ENCODE results near the gene ZNF500. TPM values are rescaled to one million over a fixed set of nuclear protein-coding genes. Genes with fewer than 3 reads are reported as not detected.

The ZNF500 gene
- total and polyA plus RNA-seq, 2 experiments from 2014 or later, result 5.8 to 15.3 TPM

- no peak for ATAC-seq
These were observed 37.1 kb downstream of the ZNF500 start for GRCh38 chr16:4729876-4730275.

More at GRCh38 chr16:4729876-4730275, 37.1 kb downstream of the ZNF500 start:
- no peak for DNase-seq (ENCODE audit: low spot score)
- H3F3A ChIP-seq (replicated peaks; ENCODE audit: low read depth), result peaks cover 31% of the 10 kb centered on the region
- H3K4me3 Mint-ChIP-seq, result no peak overlapping the region
- H3K27me3 ChIP-seq (ENCODE audit: insufficient read depth), result no peaks in the 10 kb centered on the region
- H3K4me3 ChIP-seq, result no peak overlapping the region
- H3K36me3 ChIP-seq (ENCODE audit: insufficient read depth), result peaks cover 7% of the 10 kb centered on the region
- 0 out of 2 replicates have a peak overlapping the region, but pooled peaks have one; percentile 39 for H3K27ac ChIP-seq (ENCODE audit: low read depth)
- peaks cover 49% of the 10 kb centered on the region for H3K79me2 ChIP-seq (replicated peaks; ENCODE audit: insufficient read depth)
- no peak overlapping the region for H3K4me2 ChIP-seq
- peaks cover 40% of the 10 kb centered on the region for H3K36me3 Mint-ChIP-seq (ENCODE audit: low read depth)
- H3K27me3 Mint-ChIP-seq (ENCODE audit: insufficient read depth, low read depth, poor library complexity), result peaks cover 6% of the 10 kb centered on the region
- H3K9me3 Mint-ChIP-seq, result no peaks in the 10 kb centered on the region; the same call in 2 of the 3 replicates
- peaks cover 4% of the 10 kb centered on the region; the same call in 1 of the 2 replicates for H3K4me1 ChIP-seq (ENCODE audit: insufficient read depth)
- TF ChIP-seq, protein P1, sequence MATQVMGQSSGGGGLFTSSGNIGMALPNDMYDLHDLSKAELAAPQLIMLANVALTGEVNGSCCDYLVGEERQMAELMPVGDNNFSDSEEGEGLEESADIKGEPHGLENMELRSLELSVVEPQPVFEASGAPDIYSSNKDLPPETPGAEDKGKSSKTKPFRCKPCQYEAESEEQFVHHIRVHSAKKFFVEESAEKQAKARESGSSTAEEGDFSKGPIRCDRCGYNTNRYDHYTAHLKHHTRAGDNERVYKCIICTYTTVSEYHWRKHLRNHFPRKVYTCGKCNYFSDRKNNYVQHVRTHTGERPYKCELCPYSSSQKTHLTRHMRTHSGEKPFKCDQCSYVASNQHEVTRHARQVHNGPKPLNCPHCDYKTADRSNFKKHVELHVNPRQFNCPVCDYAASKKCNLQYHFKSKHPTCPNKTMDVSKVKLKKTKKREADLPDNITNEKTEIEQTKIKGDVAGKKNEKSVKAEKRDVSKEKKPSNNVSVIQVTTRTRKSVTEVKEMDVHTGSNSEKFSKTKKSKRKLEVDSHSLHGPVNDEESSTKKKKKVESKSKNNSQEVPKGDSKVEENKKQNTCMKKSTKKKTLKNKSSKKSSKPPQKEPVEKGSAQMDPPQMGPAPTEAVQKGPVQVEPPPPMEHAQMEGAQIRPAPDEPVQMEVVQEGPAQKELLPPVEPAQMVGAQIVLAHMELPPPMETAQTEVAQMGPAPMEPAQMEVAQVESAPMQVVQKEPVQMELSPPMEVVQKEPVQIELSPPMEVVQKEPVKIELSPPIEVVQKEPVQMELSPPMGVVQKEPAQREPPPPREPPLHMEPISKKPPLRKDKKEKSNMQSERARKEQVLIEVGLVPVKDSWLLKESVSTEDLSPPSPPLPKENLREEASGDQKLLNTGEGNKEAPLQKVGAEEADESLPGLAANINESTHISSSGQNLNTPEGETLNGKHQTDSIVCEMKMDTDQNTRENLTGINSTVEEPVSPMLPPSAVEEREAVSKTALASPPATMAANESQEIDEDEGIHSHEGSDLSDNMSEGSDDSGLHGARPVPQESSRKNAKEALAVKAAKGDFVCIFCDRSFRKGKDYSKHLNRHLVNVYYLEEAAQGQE (IDR thresholded peaks at IDR 0.05; ENCODE audit: unreplicated experiment), result no peak
- no peak for TF ChIP-seq EZH2phosphoT487 (IDR thresholded peaks at IDR 0.05; ENCODE audit: unreplicated experiment)
- TF ChIP-seq, protein P2, sequence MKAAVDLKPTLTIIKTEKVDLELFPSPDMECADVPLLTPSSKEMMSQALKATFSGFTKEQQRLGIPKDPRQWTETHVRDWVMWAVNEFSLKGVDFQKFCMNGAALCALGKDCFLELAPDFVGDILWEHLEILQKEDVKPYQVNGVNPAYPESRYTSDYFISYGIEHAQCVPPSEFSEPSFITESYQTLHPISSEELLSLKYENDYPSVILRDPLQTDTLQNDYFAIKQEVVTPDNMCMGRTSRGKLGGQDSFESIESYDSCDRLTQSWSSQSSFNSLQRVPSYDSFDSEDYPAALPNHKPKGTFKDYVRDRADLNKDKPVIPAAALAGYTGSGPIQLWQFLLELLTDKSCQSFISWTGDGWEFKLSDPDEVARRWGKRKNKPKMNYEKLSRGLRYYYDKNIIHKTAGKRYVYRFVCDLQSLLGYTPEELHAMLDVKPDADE (IDR thresholded peaks at IDR 0.05), result no peak
- no peak for TF ChIP-seq NANOG (IDR thresholded peaks at IDR 0.05; ENCODE audit: borderline replicate concordance)
- TF ChIP-seq CTCF (conservative IDR thresholded peaks at IDR 0.05; ENCODE audit: low read depth in 2 of 2), result no peak
- no peak for TF ChIP-seq ZNF331 (CRISPR knock-in tag; IDR thresholded peaks at IDR 0.05; ENCODE audit: low read depth)
- no peak for TF ChIP-seq STAT1 (IDR thresholded peaks at IDR 0.05; ENCODE audit: unreplicated experiment)
- no peak for TF ChIP-seq EZH2 (IDR thresholded peaks at IDR 0.05; ENCODE audit: low read depth, unreplicated experiment)
- TF ChIP-seq, protein P3, sequence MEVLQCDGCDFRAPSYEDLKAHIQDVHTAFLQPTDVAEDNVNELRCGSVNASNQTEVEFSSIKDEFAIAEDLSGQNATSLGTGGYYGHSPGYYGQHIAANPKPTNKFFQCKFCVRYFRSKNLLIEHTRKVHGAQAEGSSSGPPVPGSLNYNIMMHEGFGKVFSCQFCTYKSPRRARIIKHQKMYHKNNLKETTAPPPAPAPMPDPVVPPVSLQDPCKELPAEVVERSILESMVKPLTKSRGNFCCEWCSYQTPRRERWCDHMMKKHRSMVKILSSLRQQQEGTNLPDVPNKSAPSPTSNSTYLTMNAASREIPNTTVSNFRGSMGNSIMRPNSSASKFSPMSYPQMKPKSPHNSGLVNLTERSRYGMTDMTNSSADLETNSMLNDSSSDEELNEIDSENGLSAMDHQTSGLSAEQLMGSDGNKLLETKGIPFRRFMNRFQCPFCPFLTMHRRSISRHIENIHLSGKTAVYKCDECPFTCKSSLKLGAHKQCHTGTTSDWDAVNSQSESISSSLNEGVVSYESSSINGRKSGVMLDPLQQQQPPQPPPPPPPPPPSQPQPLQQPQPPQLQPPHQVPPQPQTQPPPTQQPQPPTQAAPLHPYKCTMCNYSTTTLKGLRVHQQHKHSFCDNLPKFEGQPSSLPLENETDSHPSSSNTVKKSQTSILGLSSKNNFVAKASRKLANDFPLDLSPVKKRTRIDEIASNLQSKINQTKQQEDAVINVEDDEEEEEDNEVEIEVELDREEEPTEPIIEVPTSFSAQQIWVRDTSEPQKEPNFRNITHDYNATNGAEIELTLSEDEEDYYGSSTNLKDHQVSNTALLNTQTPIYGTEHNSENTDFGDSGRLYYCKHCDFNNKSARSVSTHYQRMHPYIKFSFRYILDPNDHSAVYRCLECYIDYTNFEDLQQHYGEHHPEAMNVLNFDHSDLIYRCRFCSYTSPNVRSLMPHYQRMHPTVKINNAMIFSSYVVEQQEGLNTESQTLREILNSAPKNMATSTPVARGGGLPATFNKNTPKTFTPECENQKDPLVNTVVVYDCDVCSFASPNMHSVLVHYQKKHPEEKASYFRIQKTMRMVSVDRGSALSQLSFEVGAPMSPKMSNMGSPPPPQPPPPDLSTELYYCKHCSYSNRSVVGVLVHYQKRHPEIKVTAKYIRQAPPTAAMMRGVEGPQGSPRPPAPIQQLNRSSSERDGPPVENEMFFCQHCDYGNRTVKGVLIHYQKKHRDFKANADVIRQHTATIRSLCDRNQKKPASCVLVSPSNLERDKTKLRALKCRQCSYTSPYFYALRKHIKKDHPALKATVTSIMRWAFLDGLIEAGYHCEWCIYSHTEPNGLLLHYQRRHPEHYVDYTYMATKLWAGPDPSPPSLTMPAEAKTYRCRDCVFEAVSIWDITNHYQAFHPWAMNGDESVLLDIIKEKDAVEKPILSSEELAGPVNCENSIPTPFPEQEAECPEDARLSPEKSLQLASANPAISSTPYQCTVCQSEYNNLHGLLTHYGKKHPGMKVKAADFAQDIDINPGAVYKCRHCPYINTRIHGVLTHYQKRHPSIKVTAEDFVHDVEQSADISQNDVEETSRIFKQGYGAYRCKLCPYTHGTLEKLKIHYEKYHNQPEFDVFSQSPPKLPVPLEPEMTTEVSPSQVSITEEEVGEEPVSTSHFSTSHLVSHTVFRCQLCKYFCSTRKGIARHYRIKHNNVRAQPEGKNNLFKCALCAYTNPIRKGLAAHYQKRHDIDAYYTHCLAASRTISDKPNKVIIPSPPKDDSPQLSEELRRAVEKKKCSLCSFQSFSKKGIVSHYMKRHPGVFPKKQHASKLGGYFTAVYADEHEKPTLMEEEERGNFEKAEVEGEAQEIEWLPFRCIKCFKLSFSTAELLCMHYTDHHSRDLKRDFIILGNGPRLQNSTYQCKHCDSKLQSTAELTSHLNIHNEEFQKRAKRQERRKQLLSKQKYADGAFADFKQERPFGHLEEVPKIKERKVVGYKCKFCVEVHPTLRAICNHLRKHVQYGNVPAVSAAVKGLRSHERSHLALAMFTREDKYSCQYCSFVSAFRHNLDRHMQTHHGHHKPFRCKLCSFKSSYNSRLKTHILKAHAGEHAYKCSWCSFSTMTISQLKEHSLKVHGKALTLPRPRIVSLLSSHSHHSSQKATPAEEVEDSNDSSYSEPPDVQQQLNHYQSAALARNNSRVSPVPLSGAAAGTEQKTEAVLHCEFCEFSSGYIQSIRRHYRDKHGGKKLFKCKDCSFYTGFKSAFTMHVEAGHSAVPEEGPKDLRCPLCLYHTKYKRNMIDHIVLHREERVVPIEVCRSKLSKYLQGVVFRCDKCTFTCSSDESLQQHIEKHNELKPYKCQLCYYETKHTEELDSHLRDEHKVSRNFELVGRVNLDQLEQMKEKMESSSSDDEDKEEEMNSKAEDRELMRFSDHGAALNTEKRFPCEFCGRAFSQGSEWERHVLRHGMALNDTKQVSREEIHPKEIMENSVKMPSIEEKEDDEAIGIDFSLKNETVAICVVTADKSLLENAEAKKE (CRISPR knock-in tag; IDR thresholded peaks at IDR 0.05), result no peak
- TF ChIP-seq JUNB (IDR thresholded peaks at IDR 0.05; ENCODE audit: unreplicated experiment), result no peak
- no peak for TF ChIP-seq POLR2AphosphoS5 (IDR thresholded peaks at IDR 0.05; ENCODE audit: low read depth)
- TF ChIP-seq ZNF114 (CRISPR knock-in tag; IDR thresholded peaks at IDR 0.05), result no peak
- no peak for TF ChIP-seq CREB1 (CRISPR knock-in tag; IDR thresholded peaks at IDR 0.05; ENCODE audit: low read depth)
- H2AFZ ChIP-seq, result no peak overlapping the region
- H3K27ac Mint-ChIP-seq, result no peak overlapping the region
- peaks cover 3% of the 10 kb centered on the region; the same call in 2 of the 3 replicates for H3K4me1 Mint-ChIP-seq
- no peaks in the 10 kb centered on the region for H3K9me2 ChIP-seq (ENCODE audit: insufficient read depth)
- peaks cover 3% of the 10 kb centered on the region for H4K20me1 ChIP-seq (replicated peaks; ENCODE audit: insufficient read depth)

All from GM23338 (cell line).